ENCODE data around the gene RFX4.

GRCh38 chr12:106644335-106645073, 61.7 kb downstream of the RFX4 start:
- TF ChIP-seq CTCF (conservative IDR thresholded peaks at IDR 0.05; ENCODE audit: low read length) = no peak
- no peak for TF ChIP-seq EZH2phosphoT487 (IDR thresholded peaks at IDR 0.05; ENCODE audit: borderline replicate concordance, low read depth, low read length)
